ENCODE data around the gene SPCS3.
A peak's percentile ranks its signal among the peaks of the same experiment; 100 is the strongest.

SPCS3 gene

GRCh38 chr4:176293660-176294059 lies 26.1 kb upstream of the SPCS3 start:
- TF ChIP-seq GATA3 (IDR thresholded peaks at IDR 0.05; ENCODE audit: low read depth, low read length) (no peak), GATA2 (IDR thresholded peaks at IDR 0.05; ENCODE audit: low read depth, low read length) (no peak)

GRCh38 chr4:176298664-176299063 lies 21.1 kb upstream of the SPCS3 start:
- no peak for TF ChIP-seq GATA2 (IDR thresholded peaks at IDR 0.05; ENCODE audit: low read depth, low read length)
- TF ChIP-seq GATA3 (IDR thresholded peaks at IDR 0.05; ENCODE audit: low read depth, low read length) = no peak

GRCh38 chr4:176300036-176300435 lies 19.7 kb upstream of the SPCS3 start:
- TF ChIP-seq GATA2 (IDR thresholded peaks at IDR 0.05; ENCODE audit: low read depth, low read length) (no peak), GATA3 (IDR thresholded peaks at IDR 0.05; ENCODE audit: low read depth, low read length) (no peak)

- TF ChIP-seq GATA3 (IDR thresholded peaks at IDR 0.05; ENCODE audit: low read depth, low read length) (no peak), GATA2 (IDR thresholded peaks at IDR 0.05; ENCODE audit: low read depth, low read length) (no peak)
Observed at GRCh38 chr4:176300565-176300964, 19.2 kb upstream of the SPCS3 start.

- TF ChIP-seq GATA2 (IDR thresholded peaks at IDR 0.05; ENCODE audit: low read depth, low read length) = no peak
- TF ChIP-seq GATA3 (IDR thresholded peaks at IDR 0.05; ENCODE audit: low read depth, low read length) = no peak
Observed at GRCh38 chr4:176302283-176303275, 17.2 kb upstream of the SPCS3 start.

- TF ChIP-seq GATA2 (IDR thresholded peaks at IDR 0.05; ENCODE audit: low read depth, low read length) (no peak), GATA3 (IDR thresholded peaks at IDR 0.05; ENCODE audit: low read depth, low read length) (no peak)
Observed at GRCh38 chr4:176303938-176304337, 15.8 kb upstream of the SPCS3 start.

GRCh38 chr4:176306837-176307665 lies 12.7 kb upstream of the SPCS3 start:
- TF ChIP-seq GATA2 (IDR thresholded peaks at IDR 0.05; ENCODE audit: low read depth, low read length) (no peak), GATA3 (IDR thresholded peaks at IDR 0.05; ENCODE audit: low read depth, low read length) (no peak)

- TF ChIP-seq GATA2 (IDR thresholded peaks at IDR 0.05; ENCODE audit: low read depth, low read length) (no peak), GATA3 (IDR thresholded peaks at IDR 0.05; ENCODE audit: low read depth, low read length) (no peak)
Observed at GRCh38 chr4:176307666-176307930, 12.2 kb upstream of the SPCS3 start.

GRCh38 chr4:176308441-176308840 lies 11.3 kb upstream of the SPCS3 start:
- TF ChIP-seq GATA2 (IDR thresholded peaks at IDR 0.05; ENCODE audit: low read depth, low read length) = no peak

- TF ChIP-seq GATA3 (IDR thresholded peaks at IDR 0.05; ENCODE audit: low read depth, low read length) (no peak), GATA2 (IDR thresholded peaks at IDR 0.05; ENCODE audit: low read depth, low read length) (no peak)
Observed at GRCh38 chr4:176309046-176309445, 10.7 kb upstream of the SPCS3 start.

GRCh38 chr4:176309772-176310171 lies 10.0 kb upstream of the SPCS3 start:
- TF ChIP-seq GATA3 (IDR thresholded peaks at IDR 0.05; ENCODE audit: low read depth, low read length) (no peak), GATA2 (IDR thresholded peaks at IDR 0.05; ENCODE audit: low read depth, low read length) (no peak)

- TF ChIP-seq GATA3 (IDR thresholded peaks at IDR 0.05; ENCODE audit: low read depth, low read length) (no peak), GATA2 (IDR thresholded peaks at IDR 0.05; ENCODE audit: low read depth, low read length) (no peak)
Observed at GRCh38 chr4:176313596-176314336, 6.0 kb upstream of the SPCS3 start.

- TF ChIP-seq GATA2 (IDR thresholded peaks at IDR 0.05; ENCODE audit: low read depth, low read length) = peak; percentile 83
- TF ChIP-seq GATA3 (IDR thresholded peaks at IDR 0.05; ENCODE audit: low read depth, low read length) = peak; percentile 75
Observed at GRCh38 chr4:176319151-176319703, 539 bp upstream of the SPCS3 start.

Measured in SH-SY5Y (cell line).